ENCODE measurements around the gene RAD23A. TPM values are rescaled to one million over a fixed set of nuclear protein-coding genes. Genes with fewer than 3 reads are reported as not detected.

The RAD23A gene
- total and polyA plus RNA-seq, 9 of the 15 experiments (the other 6 are each of a cell fraction or from before 2014, with no cell fraction given): 9.5 to 181 (median 101) TPM

GRCh38 chr19:12985049-12985776 lies 39.6 kb downstream of the RAD23A start (continued):
- TF ChIP-seq MGA (IDR thresholded peaks at IDR 0.05): peak; percentile 95
- peak; percentile 61; the same call in 1 of the 2 replicates for TF ChIP-seq ETS1 (conservative IDR thresholded peaks at IDR 0.05; ENCODE audit: control insufficient read depth, low read depth, low read length)
- peak; percentile 43; the same call in 1 of the 2 replicates for TF ChIP-seq ZBTB2 (IDR thresholded peaks at IDR 0.05)
- peak; percentile 69; the same call in 1 of the 2 replicates for TF ChIP-seq HDAC2 (IDR thresholded peaks at IDR 0.05)
- peak; percentile 88 for TF ChIP-seq ZNF511 (CRISPR knock-in tag; IDR thresholded peaks at IDR 0.05)
- TF ChIP-seq SRSF3 (IDR thresholded peaks at IDR 0.05; ENCODE audit: insufficient read depth, low read length): no peak
- TF ChIP-seq GTF2F1 (IDR thresholded peaks at IDR 0.05; ENCODE audit: low read depth, low read length): 0 out of 2 replicates have a peak, but pooled peaks have one; percentile 41
- peak; percentile 26 for TF ChIP-seq MEIS2 (IDR thresholded peaks at IDR 0.05; ENCODE audit: partially characterized antibody)
- TF ChIP-seq ELF1 (tag; IDR thresholded peaks at IDR 0.05): 0 out of 2 replicates have a peak, but pooled peaks have one; percentile 26
- 0 out of 2 replicates have a peak, but pooled peaks have one; percentile 30 for TF ChIP-seq ZC3H11A (IDR thresholded peaks at IDR 0.05; ENCODE audit: low read depth, low read length)

All from K562 (cell line).